NCI-H2171 treated with DMSO at 0.1 percent for 48 hours (cell line): ENCODE data around the gene LIMK2.
A peak's percentile ranks its signal among the peaks of the same experiment; 100 is the strongest.
"Not testable (repeated sequence)": the region's sequence is repeated elsewhere in the genome, so short reads cannot be mapped to it uniquely, and the experiment has no call there.

ENCODE experiments used
- DNase-seq: peaks from one replicate; lab custom pipeline; 2025; lab: John Stamatoyannopoulos, UW

The LIMK2 gene

DNA sequence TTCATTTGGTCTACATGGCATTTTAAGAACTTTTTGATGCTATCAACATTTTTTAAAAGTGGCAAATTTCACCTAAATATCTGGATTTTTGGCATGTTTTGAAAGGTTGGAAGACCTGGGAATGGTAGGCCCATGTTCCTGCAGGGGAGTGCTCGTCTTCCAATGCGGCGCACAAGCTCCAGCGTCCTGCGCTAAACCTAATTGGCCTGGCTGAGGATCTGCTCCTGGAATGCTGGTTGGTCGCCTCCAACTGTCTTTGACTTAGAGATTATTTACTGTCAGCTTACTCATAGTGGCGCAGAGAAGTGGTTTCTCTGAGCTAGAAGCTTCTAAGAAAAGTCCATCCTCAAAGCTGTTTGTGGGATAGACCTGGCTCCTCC lies 626 bp upstream of the LIMK2 start:
- DNase-seq: no peak

DNA sequence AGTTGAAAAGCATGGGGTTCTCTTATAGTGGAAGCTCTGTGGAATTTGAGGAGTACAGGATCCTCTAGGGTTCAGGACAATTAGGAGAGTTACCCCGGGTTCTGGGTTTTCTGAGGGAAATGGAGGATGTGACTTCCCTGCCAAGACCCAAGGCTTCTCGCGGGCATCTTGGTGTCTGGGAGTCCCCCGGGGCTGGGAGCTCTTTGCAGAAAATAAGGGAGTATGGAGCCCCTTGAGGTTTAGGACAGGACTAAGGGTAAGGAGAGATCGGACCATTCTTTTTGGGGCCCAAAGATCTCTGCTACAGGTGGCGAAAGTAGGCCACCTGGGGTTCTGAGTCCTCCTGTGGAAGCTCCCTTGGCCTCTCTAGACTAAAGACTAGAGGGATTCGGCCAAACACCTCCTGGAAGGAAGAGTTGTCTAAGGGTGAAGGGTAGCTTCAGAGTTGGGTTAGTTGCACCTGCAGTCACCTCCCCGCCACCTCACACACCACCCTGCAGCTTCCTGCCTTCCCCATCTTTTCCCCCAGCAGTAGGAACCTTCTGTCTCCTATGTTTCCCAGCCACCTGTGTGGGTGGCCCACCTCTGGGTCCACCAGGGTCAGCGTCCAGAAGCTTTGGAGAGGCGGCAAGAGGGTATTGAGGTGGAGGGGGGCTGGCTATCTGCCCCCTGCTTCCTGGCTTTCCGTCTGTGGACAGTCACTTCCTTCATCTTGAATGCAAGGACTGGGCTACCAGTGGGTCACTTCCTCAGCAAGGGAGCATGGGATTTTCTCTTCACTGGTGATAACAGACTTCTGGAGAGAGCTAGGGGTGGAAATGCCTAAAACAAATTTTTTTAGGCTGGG lies 908 bp downstream of the LIMK2 start:
- no peak for DNase-seq

DNA sequence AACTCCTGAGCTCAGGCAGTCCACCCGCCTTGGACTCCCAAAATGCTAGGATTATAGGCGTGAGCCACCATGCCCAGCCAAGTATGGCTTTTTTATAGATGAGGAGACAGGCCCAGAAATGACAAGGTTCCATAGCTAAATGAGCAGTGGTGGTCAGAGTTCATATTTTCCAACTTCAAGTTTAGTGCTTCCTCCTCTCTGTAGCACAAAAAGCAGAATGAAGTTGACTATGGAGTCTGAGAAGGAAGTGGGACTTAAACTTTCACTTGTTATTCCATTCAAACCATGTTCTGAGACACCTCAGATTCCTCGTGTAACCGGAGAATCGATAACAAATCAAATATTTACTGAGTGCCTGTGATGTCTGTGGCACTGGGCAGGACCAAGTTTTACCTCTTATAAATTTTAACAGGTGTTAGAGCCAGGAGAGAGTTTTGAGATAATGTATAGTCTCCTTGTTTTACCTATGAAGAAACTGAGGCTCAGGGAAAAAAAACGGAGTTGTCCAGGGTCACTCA lies 3.0 kb downstream of the LIMK2 start:
- DNase-seq: no peak

DNA sequence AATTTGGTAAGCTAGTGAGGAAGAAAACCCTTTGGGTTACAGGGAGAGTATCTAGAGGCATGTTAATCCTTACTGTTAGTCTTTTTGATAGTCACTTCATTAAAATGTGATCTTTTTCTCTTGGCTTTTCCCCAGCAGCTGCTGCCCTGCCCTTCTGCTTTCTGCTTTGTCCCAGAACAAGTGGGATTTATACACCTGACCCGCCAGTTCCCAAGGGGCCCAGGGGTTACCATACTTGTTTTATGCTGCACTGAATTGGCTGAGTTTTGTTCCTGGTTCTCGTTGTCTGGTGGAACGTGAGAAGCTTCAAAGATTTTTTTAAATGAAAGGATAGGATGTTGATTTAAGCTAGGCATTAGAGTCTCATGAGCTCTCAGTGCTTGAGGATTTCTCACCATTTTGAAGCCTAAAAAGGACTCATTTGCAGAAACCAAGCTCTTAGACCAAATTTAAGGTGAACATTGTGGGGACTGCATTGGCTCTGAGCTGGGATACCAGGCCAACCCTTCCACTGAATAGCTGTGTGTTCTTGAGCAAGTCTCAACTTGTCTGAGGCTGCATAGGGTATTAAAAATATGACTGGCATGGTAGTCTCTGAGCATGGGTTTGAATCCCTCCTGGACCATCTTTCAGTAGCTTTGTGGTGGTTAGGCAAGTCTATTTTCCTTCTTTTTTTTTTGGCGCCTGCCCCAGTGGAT lies 6.6 kb downstream of the LIMK2 start:
- DNase-seq: peak; percentile 60

DNA sequence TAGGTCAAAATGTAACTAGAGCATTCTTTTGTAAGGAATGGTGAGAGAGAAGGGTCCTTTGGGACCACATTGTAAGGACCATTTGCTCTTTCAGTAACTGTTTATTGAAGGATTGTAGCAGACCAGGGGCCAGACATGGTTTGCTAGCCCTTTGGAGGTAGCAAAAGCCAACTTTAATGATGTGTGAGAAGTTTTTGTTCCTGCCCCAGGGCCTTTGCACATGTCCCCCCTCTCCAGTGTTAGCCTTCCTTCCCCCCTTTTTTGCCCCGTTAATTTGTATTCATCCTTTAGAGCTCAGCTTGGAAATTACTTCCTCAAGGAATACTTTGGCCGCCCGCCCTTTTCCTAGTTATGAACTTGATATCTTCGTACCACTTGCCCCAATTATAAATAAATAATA lies 9.0 kb downstream of the LIMK2 start:
- DNase-seq: no peak

DNA sequence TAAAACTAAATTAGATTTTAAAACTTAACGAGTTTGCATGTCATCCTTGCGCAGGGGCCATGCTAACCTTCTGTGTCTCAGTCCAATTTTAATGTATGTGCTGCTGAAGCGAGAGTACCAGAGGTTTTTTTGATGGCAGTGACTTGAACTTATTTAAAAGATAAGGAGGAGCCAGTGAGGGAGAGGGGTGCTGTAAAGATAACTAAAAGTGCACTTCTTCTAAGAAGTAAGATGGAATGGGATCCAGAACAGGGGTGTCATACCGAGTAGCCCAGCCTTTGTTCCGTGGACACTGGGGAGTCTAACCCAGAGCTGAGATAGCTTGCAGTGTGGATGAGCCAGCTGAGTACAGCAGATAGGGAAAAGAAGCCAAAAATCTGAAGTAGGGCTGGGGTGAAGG lies 10.6 kb downstream of the LIMK2 start:
- DNase-seq: no peak

DNA sequence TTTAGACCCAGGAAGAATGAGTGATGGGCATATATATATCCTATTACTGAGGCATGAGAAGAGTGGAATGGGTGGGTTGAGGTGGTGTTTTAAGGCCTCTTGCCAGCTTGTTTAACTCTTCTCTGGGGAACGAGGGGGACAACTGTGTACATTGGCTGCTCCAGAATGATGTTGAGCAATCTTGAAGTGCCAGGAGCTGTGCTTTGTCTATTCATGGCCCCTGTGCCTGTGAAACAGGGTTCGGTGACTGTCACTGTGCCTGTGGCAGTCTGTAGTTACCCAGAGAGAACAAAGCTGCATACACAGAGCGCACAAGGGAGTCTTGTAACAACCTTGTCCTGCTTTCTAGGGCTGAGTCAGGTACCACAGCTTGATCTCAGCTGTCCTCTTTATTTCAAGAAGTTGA lies 11.7 kb downstream of the LIMK2 start:
- no peak for DNase-seq

DNA sequence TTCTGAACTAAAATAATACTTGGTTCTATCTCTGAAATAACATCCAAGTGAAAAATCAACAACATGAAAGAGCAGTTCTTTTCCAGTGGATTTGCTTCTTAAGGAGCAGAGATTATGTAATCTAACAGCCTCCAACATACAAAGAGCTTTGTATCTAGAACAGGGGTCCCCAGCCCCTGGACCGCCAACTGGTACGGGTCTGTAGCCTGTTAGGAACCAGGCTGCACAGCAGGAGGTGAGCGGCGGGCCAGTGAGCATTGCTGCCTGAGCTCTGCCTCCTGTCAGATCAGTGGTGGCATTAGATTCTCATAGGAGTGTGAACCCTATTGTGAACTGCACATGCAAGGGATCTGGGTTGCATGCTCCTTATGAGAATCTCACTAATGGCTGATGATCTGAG lies 12.6 kb downstream of the LIMK2 start:
- not testable (repeated sequence) for DNase-seq

DNA sequence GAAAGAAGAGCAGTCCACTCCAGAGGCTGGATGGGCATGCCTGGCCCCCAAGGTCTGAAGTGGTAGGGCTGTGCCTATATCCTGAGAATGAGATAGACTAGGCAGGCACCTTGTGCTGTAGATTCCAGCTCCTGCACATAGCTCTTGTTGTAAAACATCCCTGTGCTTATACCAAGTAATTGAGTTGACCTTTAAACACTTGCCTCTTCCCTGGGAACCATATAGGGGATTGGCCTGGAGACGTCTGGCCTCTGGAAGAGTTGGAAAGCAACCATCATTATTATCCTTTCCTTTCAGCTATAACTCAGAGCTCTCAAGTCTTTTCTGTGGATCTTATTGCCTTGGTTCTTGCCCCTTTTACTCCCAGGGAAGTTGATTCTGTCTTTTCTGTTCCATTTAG lies 15.1 kb downstream of the LIMK2 start:
- DNase-seq: no peak

DNA sequence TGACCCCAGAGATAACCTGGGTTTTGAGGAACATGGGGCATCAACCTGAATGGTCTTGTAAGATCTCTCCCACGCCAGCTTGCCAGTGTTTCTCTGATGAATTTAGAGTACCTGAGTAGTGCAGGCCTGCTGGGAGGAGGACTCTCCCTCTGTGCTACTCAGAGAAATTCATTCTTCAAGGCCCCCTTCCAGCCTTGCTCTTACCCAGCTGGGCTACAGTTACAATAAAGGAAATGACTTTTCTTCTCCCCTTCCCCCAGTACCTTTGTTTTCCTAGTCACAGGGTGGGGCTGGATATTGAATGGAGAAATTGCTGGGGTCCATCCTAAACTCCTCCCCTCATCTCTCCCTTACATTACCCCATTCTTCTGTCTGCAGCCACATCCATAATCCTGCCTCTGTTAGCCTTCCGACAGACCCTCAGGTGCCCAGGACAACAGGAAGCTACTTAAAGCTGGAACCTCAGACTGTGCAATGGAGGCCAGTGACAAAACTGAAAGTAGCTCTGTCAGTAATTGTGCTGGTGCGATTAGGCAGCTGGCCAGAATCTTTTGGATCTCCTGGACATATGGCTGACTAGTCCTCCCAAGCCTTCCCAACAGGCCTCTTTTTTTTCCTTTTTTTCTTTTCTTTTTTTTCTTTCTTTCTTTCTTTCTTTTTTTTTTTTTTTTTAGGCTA lies 17.4 kb downstream of the LIMK2 start:
- no peak for DNase-seq

DNA sequence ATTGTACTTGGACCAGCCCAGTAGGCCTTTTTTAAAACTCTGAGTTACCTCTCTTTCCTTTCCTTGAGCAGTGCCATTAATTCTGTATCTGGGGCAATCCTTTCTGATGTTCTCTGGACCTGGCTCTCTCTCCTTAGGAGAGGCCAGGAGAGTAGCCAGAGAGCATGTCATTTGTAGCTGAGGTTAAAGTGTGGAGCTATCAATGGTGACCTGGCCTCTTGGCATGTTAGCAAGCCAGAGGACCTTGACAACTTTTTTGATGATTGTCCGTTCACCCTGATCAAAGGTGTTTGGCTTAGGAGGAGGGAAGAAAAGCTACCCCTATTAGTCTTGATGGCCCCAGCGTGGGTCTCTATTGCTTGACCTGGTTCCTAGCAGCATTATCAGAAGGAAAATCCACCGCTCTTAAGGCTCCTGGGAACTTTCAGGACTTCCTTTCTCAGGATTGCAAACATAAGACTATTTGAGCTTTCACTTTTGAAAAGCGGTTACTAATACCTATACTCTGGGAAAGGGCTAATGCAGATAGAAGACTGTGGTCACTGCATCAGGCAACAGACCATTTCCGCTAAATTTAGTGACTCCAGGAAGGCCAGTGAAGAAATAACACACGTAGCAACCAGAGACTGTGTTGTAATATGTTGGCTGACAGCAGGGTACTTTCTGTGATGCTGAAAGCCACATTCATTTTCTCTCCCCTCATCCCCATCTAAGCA lies 18.2 kb downstream of the LIMK2 start:
- DNase-seq: no peak

DNA sequence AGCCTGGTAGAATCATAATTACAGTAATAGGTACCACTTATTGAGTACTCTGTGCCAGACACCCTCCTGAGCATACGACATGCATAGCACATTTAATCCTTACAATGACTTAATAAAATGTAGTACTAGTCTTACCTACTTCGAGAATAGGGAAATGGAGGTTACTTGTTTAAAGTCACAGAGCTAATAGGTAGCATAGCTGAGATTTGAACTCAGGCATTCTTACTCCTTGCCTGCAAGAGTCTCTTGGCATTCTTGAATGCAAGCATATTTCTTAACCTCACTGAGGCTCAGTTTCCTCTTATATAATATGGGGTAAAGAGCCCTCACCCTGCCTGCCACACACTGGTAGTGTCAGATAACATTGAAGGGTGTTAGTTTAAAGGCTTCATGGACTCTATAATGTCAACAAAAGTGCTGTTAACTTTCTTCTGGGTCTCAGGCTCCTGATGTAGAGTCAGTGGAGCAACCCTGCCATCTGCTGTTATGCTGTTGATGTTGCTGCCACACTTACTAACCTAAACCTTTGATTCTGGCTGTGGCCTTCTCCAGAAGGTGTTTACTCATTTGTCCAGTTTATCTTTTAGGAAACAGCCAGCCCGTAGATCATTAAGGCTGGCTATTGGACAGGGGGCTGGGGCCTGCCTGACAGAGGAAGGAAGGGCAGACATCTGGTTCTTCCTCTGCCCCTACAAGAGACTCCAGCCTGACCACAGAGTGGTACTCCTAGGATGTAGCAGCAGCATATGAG lies 18.9 kb downstream of the LIMK2 start:
- DNase-seq: peak; percentile 53

DNA sequence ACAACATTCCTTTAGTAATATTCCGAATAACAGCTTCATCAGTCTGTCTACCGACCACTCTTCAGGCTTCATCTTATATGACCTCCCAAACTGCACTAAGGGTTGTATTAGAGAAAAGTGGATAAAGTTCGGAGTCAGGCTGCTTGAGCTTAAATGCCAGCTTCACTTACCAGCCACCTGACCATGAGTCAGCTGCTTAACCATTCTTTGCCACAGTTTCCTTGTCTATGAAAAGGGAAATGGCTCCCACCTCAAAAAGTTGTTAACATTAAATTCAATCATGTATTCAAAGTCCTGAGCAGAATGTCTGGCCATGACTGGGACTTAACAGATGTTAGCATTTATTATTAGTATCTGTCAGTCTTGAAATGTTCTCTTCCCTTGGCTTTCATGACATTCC lies 20.9 kb downstream of the LIMK2 start:
- no peak for DNase-seq

DNA sequence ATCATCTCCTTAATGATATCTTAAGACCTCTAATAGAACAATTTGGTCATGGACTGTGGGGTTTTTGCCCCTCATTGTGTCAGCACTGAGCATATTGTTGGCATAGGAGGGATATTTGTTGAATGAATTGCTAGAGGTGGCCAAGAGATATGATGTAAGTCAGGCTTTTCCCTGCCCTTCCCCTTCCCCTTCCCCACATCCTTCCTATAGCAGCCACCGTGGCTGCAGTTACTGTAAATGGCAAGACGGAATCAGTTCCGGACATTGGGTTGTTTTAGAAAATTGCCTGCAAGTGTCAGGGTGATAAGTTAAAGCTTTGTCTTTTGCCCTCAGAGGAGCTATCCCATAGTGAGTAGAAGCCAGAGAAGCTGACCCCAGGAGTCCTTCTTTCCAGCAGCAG lies 23.0 kb downstream of the LIMK2 start:
- DNase-seq: no peak

DNA sequence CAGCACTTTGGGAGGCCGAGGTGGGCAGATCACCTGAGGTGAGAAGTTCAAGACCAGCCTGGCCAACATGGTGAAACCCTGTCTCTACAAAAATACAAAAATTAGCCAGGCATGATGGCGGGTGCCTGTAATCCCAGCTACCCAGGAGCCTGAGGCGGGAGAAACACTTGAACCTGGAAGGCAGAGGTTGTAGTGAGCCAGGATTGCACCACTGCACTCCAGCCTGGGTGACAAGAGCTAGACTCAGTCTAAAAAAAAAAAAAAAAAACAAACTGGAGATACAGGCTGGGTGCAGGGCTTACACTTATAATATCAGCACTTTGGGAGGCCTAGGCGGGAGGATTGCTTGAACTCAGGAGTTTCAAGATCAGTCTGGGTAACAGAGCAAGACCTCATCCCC lies 23.9 kb downstream of the LIMK2 start:
- DNase-seq: not testable (repeated sequence)

DNA sequence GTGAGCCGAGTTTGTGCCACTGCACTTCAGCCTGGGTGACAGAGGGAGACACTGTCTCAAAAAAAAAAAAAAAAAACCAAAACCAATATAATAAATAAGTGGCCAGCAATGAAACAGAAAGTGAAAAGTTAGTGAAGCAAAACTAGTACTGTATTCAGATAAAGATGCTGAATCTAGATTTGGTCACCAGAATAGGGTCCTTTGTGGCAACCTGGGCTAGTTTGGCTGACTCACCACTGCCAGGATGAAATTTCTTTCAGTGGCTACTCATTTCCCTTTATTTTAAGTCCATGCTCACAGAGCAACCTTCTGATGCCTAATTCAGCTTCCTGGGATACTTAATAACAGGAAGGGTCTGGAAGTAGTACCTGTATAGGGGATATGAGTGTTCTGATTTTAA lies 26.0 kb downstream of the LIMK2 start:
- no peak for DNase-seq

DNA sequence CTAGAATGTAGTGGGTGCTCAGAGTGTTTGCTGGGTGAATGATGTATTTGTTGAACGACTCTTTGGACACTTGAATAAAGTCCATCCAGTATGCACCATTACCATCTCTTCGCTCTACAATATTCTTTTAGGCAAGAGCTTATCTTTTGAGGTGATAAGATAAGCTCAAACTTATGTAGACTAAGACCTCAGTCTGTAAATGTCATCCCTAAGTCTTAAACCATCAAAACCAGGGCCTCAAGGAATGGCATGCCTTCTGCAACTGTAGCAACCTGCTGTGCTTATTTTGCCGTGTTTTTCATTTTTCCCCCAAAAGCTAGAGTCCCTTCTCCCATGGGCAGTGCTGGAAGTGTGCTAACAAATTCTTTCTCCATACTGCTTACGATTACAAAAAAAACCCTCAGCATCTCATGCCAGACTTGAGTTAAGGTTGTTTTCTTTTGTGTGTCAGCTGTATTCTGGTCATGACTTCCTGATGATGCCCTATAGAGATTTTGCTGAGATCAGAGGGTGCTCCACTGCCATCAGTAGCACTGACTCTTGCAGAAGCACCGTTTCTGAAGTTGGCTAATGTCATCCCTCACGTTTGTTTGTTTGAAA lies 27.8 kb downstream of the LIMK2 start:
- no peak for DNase-seq

DNA sequence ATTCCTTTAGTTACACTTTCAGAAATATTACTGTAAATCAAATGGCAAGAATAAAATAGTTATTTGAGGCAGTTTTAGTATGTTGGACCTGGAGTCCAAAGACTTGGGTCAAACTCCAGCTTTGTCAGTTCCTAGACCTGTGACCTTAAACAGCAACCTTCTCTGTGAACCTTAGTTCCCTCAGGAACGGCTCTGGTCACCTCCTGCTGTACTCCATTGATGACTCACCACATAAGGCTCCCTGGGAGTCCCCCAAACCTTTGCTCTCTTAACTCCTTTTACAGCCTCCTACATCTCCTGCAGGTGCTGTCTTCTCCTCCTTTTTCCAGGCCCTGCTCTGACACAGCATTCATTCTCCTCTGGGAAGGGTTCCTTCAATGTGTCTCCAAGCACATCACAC lies 29.1 kb downstream of the LIMK2 start:
- no peak for DNase-seq

DNA sequence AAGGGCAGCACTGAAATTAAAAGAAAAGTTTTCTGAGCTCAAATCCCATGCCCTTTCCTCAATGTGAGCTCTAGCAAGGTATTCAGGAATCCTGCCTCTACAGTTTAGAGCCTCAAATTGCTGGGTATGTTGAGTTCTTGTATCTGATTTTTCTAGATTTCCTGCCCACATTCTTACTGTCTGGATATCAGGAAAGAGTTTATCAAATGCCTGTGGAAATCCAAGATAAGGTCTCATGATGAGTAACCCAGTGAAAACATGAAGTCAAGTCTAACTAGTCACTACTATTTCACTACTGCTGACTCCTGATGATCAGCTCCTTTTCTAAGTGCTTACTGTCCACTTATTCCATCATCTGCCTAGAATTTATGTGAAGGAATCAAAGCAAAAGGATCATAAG lies 29.8 kb downstream of the LIMK2 start:
- no peak for DNase-seq

DNA sequence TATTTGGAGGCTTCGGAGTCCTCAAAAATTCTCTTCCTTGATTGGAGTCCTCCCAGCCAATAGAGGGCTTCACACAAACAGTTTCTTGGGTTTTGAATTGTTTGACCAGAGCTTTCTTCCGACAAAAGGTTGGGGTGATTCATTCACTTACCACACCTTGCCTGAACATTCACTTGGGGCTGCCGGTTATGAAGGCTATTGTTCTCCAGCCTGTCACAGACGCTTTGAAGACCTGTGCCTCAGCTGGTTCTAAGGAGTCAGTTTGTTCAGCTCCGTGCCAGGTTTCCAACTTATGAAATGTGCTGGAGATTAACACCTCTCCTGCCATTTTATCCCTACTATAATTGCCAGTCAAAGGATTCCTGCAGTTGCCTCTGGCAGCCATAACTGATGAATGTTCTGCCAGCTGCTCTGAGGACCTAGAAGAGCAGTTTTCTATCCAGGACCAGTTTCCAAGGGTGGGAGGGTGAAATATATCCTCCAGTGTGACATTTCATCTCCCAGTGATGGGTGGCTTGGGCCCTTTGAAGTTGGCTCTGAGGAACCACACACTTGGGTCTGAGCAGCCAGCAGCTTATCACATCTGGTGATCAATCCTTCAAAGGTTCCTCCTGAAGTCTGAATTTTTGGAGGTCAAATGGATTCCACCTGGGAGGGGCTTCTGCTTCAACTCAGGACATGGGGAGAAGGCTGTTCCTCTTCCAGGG lies 31.4 kb downstream of the LIMK2 start:
- DNase-seq: no peak
